Measurements from ENCODE around the gene A2M.

DNA sequence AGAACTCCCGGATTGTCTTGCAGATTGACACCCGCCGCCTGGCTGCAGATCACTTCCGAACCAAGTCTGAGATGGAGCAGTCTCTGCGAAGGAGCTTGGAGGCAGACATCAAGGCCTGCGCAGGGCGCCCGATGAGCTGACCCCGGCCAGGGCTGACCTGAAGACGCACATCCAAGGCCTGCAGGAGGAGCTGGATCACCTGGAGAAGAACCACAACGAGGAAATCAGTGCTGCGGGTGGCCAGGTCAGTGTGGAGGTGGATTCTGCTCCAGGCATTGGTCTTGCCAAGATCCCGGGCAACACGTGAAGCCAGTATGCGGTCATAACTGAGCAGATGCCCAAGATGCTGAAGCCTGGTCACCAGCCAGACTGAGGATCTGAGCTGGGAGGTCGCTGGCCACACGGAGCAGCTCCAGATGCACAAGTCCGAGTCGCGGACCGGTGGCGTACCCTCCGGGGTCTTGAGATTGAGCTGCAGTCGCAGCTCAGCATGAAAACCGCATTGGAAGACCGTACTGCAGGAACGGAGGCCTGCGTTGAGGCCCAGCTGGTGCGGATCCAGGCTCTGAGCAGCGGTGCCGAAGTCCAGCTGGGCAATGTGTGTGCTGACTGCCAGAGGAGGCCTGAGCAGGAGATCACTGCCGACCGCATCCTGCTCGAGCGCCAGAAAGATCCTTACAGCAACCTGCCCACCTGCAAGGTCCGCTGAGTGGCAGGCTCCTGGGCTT, 12.4 kb upstream of the A2M start:
- TF ChIP-seq CTCF (IDR thresholded peaks at IDR 0.05 in 2 of 3, conservative IDR thresholded peaks at IDR 0.05 in 1 of 3; ENCODE audit: control insufficient read depth in 2 of 3, extremely low read depth in 1 of 3, insufficient read depth in 1 of 3, low read depth in 3 of 3, low read length in 3 of 3) (no peak), BHLHE40 (IDR thresholded peaks at IDR 0.05; ENCODE audit: borderline replicate concordance in 1 of 2, low read depth in 2 of 2, low read length in 1 of 2) (no peak), RAD21 (IDR thresholded peaks at IDR 0.05; ENCODE audit: insufficient read depth, low read depth, low read length) (no peak), EP300 (IDR thresholded peaks at IDR 0.05; ENCODE audit: borderline replicate concordance in 1 of 2, control insufficient read depth in 1 of 2, low read depth in 2 of 2, low read length in 2 of 2) (no peak), GATAD2B (conservative IDR thresholded peaks at IDR 0.05; ENCODE audit: low read depth) (no peak), NR2C2 (IDR thresholded peaks at IDR 0.05; ENCODE audit: borderline replicate concordance, control insufficient read depth, insufficient read length, low read depth) (no peak), MYB (IDR thresholded peaks at IDR 0.05; ENCODE audit: borderline replicate concordance, low read depth, low read length) (no peak), ASH2L (IDR thresholded peaks at IDR 0.05; ENCODE audit: borderline replicate concordance, low read depth) (no peak), RAD51 (IDR thresholded peaks at IDR 0.05) (no peak), EZH2 (IDR thresholded peaks at IDR 0.05; ENCODE audit: borderline replicate concordance, control insufficient read depth, low read depth, low read length) (no peak), NFYB (IDR thresholded peaks at IDR 0.05; ENCODE audit: insufficient read depth, low read depth, low read length) (no peak), IKZF1 (conservative IDR thresholded peaks at IDR 0.05) (no peak)
- TF ChIP-seq, protein P1, sequence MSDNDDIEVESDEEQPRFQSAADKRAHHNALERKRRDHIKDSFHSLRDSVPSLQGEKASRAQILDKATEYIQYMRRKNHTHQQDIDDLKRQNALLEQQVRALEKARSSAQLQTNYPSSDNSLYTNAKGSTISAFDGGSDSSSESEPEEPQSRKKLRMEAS (IDR thresholded peaks at IDR 0.05; ENCODE audit: low read depth, low read length): no peak
- TF ChIP-seq, protein P2, sequence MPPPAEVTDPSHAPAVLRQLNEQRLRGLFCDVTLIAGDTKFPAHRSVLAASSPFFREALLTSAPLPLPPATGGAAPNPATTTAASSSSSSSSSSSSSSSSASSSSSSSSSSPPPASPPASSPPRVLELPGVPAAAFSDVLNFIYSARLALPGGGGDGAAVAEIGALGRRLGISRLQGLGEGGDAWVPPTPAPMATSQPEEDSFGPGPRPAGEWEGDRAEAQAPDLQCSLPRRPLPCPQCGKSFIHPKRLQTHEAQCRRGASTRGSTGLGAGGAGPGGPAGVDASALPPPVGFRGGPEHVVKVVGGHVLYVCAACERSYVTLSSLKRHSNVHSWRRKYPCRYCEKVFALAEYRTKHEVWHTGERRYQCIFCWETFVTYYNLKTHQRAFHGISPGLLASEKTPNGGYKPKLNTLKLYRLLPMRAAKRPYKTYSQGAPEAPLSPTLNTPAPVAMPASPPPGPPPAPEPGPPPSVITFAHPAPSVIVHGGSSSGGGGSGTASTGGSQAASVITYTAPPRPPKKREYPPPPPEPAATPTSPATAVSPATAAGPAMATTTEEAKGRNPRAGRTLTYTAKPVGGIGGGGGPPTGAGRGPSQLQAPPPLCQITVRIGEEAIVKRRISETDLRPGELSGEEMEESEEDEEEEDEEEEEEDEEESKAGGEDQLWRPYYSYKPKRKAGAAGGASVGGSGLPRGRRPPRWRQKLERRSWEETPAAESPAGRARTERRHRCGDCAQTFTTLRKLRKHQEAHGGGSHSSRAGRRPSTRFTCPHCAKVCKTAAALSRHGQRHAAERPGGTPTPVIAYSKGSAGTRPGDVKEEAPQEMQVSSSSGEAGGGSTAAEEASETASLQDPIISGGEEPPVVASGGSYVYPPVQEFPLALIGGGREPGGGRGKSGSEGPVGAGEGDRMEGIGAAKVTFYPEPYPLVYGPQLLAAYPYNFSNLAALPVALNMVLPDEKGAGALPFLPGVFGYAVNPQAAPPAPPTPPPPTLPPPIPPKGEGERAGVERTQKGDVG (CRISPR knock-in tag; IDR thresholded peaks at IDR 0.05): no peak
